HG03520 (cell line): ENCODE measurements around the gene MANEAL.

Experiments used
- ATAC-seq: cut with Tn5 transposase; IDR thresholded peaks from one replicate; pipeline ENCODE4 v1.9.1; 2021; ENCODE audit warnings: mild to moderate bottlenecking, moderate library complexity; ENCODE audit not compliant: unreplicated experiment

Gene MANEAL

DNA sequence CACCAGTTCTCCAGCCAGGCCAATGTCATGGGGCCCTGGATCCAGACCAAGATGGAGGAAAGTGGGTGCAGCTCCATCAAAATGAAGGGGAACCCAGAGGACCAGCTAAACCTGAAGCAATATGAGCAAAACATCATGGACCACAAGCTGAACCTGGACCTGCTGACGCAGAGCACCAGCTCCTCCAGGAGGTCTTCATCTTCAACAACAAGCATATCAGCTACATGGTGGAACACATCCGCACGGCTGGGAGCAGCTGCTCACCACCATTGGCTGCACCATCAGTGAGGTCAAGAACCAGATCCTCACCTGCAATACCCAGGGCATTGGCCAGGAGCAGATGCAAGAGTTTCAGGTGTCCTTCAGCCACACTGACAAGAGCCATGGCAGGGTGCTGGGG, 15.0 kb upstream of the MANEAL start:
- no peak for ATAC-seq

GRCh38 chr1:37782491-37782890, 11.2 kb upstream of the MANEAL start:
- ATAC-seq = no peak

DNA sequence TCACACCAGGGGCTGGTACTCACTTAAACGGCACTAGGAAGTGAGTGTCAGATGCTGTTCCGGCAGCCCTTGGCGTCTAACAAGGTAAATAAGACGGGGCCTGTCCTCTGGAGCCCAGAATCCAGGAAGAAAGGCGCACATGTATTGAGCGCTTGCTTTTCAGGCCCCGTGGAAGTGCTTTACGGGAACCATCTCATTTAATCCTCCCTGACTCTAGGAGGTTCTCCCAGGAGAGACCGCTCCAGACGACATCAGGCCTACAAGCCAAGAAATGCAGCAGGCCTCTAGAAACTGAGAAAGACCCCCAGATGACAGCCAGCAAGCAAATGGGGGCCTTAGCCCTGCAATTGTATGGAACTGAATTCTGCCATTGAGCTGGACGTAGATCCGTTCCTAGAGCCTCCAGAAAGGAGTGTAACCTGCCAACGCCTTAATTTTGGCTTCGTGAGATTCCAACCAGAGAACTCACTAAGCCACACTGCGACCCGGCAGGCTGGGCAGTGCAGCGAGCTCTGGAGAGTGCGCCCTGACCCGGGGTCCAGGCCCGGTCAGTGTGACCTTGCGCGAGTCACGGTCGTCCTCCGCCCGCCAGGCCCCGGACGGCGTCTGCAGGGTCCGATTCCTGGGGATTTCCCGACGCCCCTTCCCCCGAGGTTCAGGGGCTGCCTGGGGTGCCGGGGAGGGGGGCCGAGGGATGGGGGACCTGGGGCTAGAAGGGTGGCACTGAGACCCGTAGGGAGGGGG, 532 bp upstream of the MANEAL start:
- ATAC-seq = no peak

- ATAC-seq = no peak
Measured at GRCh38 chr1:37794372-37795339, 1.0 kb downstream of the MANEAL start.

DNA sequence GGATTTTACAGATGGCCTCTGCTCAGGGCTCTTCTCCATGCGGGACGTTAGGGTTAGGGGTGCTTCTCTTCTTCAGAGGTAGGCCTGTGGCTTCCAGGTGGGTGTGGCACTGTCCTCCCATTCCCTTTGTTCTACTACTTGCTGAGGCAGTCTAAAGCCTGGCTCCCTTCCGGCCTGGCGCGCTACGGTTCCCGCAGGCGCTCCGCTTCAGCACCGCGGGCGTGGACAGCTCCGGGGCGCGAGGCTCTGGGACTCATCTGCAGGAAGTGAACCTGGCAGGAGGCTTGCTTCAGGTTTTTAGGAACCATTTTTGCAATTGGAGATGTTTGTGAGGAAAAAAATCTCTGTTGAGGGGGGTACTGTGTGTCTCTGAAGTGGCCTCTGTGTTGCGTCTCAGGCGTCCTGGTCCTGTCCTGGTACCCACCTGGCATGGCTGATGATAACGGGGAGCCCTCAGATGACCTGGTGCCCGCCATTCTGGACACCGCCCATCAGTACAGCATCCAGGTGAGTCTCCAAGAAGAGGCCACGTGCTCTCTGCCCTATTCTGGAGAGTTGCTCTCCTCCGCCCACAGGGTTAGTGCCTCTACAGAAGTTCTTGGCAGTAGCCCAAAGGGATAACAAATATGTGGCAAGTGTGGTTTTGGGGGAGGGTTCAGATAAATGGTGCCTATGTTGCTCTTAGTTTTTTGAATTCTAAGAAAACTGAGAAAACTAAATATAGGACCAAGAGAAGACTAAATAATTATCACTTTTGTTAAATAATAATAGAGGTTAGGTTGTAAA, 1.9 kb downstream of the MANEAL start:
- no peak for ATAC-seq

DNA sequence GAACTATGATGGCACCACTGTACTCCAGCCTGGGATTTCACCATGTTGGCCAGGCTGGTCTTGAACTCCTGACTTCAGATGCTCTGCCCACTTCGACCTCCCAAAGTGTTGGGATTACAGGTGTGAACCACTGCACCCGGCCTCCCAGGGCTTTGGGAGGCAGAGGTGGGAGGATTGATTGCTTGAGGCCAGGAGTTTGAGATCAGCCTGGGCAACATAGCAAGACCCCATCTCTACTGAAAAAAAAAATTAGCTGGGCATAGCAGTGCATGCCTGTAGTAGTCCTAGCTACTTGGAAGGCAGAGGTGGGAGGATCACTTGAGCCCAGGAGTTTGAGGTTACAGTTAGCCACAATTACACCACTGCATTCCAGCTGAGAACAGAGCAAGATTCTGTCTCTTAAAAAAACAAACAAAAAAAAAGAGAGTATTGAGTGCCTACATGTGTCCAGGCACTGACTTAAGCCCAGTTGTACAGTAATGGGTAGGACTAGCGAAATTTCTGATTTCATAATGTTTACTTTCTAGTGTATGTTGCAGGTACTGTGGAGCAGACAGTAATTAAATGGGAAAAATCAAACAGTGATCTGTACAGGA, 4.2 kb downstream of the MANEAL start:
- ATAC-seq = no peak

- no peak for ATAC-seq
Measured at GRCh38 chr1:37802439-37802838, 8.8 kb downstream of the MANEAL start.

GRCh38 chr1:37807220-37807554, 13.5 kb downstream of the MANEAL start:
- no peak for ATAC-seq

GRCh38 chr1:37807555-37808368, 14.1 kb downstream of the MANEAL start, which contains the start of the genes C1orf122 and YRDC:
Gene C1orf122 (plus strand): TSS chr1:37807790. CDS start chr1:37808405, 615 bp downstream.
Gene YRDC (minus strand): TSS chr1:37808208. CDS start chr1:37808180, 28 bp downstream.
- peak; percentile 80 for ATAC-seq

DNA sequence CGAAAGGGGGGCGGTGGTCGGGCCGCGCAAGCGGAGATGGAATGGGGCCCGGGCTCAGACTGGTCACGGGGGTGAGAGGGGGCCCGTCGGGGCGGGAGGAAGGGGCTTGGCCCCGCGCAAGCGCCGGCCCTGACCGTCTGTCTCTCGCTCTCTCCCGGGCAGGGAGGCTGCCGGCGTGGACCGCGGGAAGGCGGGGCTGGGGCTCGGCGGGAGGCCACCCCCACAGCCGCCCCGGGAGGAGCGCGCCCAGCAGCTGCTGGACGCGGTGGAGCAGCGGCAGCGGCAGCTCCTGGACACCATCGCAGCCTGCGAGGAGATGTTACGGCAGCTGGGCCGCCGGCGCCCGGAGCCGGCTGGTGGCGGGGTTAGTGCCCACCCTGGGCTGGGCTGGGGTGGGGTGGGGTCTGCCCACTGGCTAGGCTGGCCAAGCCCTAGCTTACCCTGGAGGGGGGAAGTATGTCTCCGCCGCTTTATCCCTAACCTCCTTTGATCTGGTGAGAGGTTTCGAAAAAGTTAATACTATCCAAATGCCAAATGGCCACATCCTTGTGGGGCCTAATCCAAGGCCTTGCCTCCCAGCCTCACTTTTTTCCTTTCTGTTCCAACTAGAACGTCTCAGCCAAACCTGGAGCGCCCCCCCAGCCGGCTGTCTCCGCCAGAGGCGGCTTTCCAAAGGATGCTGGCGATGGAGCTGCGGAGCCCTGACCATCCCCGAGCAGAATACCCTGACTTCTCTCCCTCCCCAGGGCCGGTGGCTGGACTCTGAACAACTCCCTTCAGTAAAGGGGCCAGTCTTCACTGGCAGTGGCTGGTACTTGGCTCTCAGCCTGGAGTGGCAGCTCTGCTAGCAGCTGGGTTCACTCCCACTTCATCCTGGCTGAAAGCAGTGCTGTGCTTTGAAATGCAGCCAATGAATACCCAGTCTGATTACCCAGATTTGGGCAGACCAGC, 15.0 kb downstream of the MANEAL start:
- peak; percentile 14 for ATAC-seq

DNA sequence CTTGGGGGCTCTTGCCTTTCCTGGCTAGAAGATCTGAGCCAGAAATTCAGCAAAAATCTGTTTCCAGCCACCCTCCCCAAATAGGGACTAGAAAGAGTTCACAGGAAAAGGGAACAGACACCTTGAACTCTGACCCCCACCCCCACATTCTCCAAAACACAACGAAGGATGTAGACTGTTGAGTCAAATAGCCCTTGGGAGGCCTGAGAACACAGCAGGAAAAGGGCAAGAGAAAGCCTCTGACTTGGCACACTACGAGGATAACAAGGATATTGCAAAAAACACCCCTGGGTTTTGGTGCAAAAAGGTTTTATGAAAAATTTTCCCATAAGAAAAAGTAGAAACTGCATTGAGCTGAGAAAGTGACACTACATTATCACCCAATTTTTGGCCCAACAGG, 16.3 kb downstream of the MANEAL start:
- ATAC-seq = no peak

- no peak for ATAC-seq
Measured at GRCh38 chr1:37811027-37811655, 17.5 kb downstream of the MANEAL start.

DNA sequence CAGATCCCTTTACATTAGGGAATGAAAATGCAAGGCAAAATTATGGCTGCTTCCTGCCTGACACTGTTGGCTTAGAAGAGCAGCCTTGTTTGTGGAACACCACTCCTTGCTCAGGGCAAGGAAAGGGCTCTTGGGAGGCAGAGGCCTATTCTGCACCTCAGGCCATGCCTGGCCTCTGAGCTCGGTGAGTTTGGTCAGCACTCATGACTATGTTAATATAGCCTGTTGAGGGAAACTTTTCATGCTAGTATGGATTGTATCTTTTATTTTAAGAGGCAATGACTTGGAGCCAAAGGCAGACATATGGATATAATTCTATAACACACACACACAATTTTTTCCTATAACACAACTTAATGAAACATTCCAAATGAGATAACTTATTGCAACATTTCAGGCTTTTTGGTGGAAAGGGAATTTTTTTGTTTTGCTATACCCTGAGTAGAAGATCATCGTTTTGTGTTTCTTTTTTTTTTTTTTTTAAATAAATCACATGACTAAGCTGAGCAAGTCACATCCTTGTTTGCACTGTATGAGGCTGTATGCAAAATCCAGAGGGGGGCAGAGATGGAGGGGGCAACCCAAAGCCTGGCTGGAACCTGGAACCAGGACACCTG, 20.0 kb downstream of the MANEAL start:
- ATAC-seq = no peak

DNA sequence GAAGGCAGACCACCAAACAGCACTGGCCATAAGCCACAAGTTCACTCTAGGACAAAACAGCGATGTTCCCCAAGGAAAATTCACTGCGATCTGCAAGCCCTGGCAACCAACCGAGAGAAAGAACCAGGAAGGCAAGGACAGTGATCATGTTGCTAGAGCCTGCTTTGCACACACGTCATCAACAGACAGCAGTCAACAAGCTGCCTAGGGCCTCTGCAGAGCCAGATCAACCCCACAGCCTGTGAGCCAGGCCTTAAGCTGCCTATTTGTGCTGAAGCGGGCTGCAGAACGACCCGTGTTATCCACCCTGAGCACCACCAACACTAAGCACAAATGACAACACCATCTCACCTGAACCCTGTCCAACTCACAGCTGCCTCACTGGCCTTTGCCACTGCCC, 20.6 kb downstream of the MANEAL start:
- no peak for ATAC-seq

DNA sequence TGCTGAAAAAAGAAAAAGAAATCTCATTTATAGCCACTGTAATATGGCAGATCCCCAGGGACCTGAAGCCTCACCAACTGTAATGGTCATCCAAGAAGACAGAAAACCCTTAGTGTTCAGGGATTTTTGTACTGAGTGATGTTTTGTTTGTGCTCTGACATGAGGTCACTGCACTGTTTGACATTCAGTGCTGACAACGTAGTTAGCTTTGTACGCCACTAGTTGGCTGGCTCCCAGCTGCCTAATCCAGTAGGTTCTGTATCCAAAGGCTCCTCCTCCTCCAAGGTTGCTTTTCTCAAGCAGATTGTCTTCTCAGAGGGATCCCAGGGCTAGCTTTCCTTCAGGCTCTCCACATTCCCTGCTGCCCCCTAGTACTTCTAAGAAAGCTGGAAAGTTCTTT, 23.8 kb downstream of the MANEAL start:
- ATAC-seq = no peak

- no peak for ATAC-seq
Measured at GRCh38 chr1:37821481-37821880, 27.8 kb downstream of the MANEAL start.

DNA sequence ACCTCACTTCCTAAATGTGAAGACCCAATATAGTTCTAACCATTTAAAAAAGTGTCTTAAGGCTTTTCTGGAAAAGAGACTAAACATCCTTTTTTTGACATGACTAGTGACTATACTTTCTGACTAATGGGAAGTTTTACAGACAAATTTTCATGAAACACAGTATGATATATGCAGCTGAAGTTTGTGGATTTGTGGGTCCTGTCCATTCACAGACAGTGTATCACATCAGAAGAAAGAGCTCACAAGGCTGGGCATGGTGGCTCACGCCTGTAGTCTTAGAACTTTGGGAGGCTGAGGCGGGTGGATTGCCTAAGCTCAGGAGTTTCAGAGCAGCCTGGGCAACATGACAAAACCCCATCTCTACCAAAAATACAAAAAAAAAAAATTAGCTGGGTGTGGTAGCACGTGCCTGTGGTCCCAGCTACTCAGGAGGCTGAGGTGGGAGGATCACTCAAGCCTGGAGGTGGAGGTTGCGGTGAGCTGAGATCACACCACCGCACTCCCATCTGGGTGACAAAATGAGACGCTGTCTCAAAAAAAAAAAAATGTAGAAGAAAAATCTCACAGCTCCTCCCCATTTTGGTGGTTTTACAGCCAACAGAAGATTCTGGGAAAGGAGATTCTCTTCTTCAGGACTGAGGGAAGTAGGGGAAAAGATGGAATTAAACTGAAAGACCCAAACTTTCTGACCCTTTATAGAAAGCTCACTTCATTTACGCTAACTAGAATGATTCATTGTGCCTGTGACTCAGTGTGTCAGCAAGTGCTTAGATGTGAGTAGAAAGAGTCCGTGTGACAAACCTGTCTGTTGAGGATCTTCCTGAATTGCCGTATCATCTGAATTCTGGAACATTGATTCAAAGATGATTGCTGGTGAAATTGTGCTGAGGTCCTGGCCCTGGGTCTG, 29.5 kb downstream of the MANEAL start:
- ATAC-seq = no peak
